ENCODE measurements around the gene TRIP12. TPM values are rescaled to one million over a fixed set of nuclear protein-coding genes. Genes with fewer than 3 reads are reported as not detected.

Gene TRIP12
- total and polyA plus RNA-seq, 2 of the 13 experiments (the other 11 are each of a cell fraction or from before 2014, with no cell fraction given): 72.1 to 153 TPM

GRCh38 chr2:229795058-229795457 is 126.8 kb downstream of the TRIP12 start (continued):
- TF ChIP-seq SSRP1 (CRISPR knock-in tag; IDR thresholded peaks at IDR 0.05): no peak

- DNase-seq (ENCODE audit: low spot score) (no peak), ATAC-seq (no peak), FAIRE-seq (no peak)
- Histone ChIP-seq H3K4me2 (ENCODE audit: low read depth, low read length) (no peak overlapping the region), H3K9ac (ENCODE audit: insufficient read depth, low read depth, low read length) (no peak overlapping the region), H3K9me3 (ENCODE audit: low read length) (no peaks in the 10 kb centered on the region), H4K20me1 (ENCODE audit: insufficient read depth, low read length) (no peaks in the 10 kb centered on the region; the same call in 1 of the 2 replicates), H3K27me3 (ENCODE audit: control insufficient read depth in 1 of 2, insufficient read depth in 2 of 2, low read length in 2 of 2) (no peaks in the 10 kb centered on the region), H3K36me3 (replicated peaks in 1 of 2; ENCODE audit: control insufficient read depth in 1 of 2, insufficient read depth in 2 of 2, low read length in 2 of 2) (peaks cover 30 to 91% of the 10 kb centered on the region in 2 experiments), H3K79me2 (ENCODE audit: insufficient read depth, low read length) (no peaks in the 10 kb centered on the region), H3K4me3 (replicated peaks in 1 of 3; ENCODE audit: insufficient read depth in 1 of 3, low read depth in 2 of 3, low read length in 3 of 3) (no peak overlapping the region), H3K27ac (ENCODE audit: extremely low read length, insufficient read depth, low read length) (no peak overlapping the region), H2AFZ (ENCODE audit: low read length) (no peak overlapping the region), H3K4me1 (ENCODE audit: insufficient read depth, low read length) (no peaks in the 10 kb centered on the region)
- ChIA-PET POLR2A (no interaction called here), CTCF (ENCODE audit: low intra/inter-chr PET ratio, low total read pairs) (no interaction called here)
- in situ Hi-C loops (cut with HindIII; ENCODE audit: extremely low pct_ligation_motif_present, low pct_unique_long_range_greater_than_20kb): no loop called here
- WGBS (ENCODE audit: low lambda C conversion rate): 96% methylated on average over 1 of the region's 1 CpG
- no TSS peak for BruUV-seq (replicated peaks)
- TF ChIP-seq ZMYM4 (CRISPR knock-in tag; IDR thresholded peaks at IDR 0.05) (no peak), ZNF792 (CRISPR knock-in tag; IDR thresholded peaks at IDR 0.05) (no peak), SSRP1 (CRISPR knock-in tag; IDR thresholded peaks at IDR 0.05) (no peak), ZNF558 (CRISPR knock-in tag; IDR thresholded peaks at IDR 0.05; ENCODE audit: borderline replicate concordance) (no peak), HNRNPUL1 (IDR thresholded peaks at IDR 0.05; ENCODE audit: low read depth, low read length) (no peak), FOXC1 (CRISPR knock-in tag; IDR thresholded peaks at IDR 0.05; ENCODE audit: borderline replicate concordance) (no peak), GTF3A (CRISPR knock-in tag; conservative IDR thresholded peaks at IDR 0.05) (no peak), ONECUT2 (CRISPR knock-in tag; IDR thresholded peaks at IDR 0.05) (no peak), ETV5 (CRISPR knock-in tag; IDR thresholded peaks at IDR 0.05; ENCODE audit: borderline replicate concordance) (no peak), ZNF180 (CRISPR knock-in tag; IDR thresholded peaks at IDR 0.05; ENCODE audit: borderline replicate concordance, low read depth) (no peak), ZNF20 (CRISPR knock-in tag; IDR thresholded peaks at IDR 0.05) (no peak), SOX13 (IDR thresholded peaks at IDR 0.05) (no peak), SOX13 (CRISPR knock-in tag; conservative IDR thresholded peaks at IDR 0.05 in 1 of 2, IDR thresholded peaks at IDR 0.05 in 1 of 2) (no peak), PLSCR1 (CRISPR knock-in tag; IDR thresholded peaks at IDR 0.05; ENCODE audit: borderline replicate concordance) (no peak), KLF15 (CRISPR knock-in tag; IDR thresholded peaks at IDR 0.05; ENCODE audit: borderline replicate concordance) (no peak), ZNF234 (CRISPR knock-in tag; conservative IDR thresholded peaks at IDR 0.05) (no peak), NR2F1 (CRISPR knock-in tag; IDR thresholded peaks at IDR 0.05) (no peak), JUND (CRISPR knock-in tag; IDR thresholded peaks at IDR 0.05) (no peak)
- TF ChIP-seq, protein P1, sequence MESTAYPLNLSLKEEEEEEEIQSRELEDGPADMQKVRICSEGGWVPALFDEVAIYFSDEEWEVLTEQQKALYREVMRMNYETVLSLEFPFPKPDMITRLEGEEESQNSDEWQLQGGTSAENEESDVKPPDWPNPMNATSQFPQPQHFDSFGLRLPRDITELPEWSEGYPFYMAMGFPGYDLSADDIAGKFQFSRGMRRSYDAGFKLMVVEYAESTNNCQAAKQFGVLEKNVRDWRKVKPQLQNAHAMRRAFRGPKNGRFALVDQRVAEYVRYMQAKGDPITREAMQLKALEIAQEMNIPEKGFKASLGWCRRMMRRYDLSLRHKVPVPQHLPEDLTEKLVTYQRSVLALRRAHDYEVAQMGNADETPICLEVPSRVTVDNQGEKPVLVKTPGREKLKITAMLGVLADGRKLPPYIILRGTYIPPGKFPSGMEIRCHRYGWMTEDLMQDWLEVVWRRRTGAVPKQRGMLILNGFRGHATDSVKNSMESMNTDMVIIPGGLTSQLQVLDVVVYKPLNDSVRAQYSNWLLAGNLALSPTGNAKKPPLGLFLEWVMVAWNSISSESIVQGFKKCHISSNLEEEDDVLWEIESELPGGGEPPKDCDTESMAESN (CRISPR knock-in tag; conservative IDR thresholded peaks at IDR 0.05): no peak
- intact Hi-C loops (cut with micrococcal nuclease; ENCODE audit: unreplicated experiment): no loop called here
These were observed 127.2 kb downstream of the TRIP12 start for GRCh38 chr2:229794636-229795035.
